Kidney (tissue), 14 donors: Measurements from ENCODE around the gene KLHL11. TPM values are rescaled to one million over a fixed set of nuclear protein-coding genes. Genes with fewer than 3 reads are reported as not detected.

Source experiments
- DNase-seq, 5 donors: peaks; one replicate each; pipeline ENCODE4 v3.0.0-alpha.2; 2013 to 2020
- FAIRE-seq: peaks from 2 replicates; lab custom pipeline; 2012; peaks lifted over from hg19 to GRCh38; lab: Jason Lieb, UNC
- H3K27ac ChIP-seq, 2 donors: one replicate each; pipeline ENCODE4 v1.7.0; 2013; ENCODE audit warnings: low read depth in 2 of 2, low read length in 2 of 2, inconsistent platforms in 1 of 2
- H3K27me3 ChIP-seq: one replicate; pipeline ENCODE4 v1.7.1; 2013; ENCODE audit warnings: low read length, inconsistent platforms; ENCODE audit not compliant: control insufficient read depth, insufficient read depth
- H3K36me3 ChIP-seq, 3 donors: one replicate each; pipeline versions ENCODE4 v1.7.0 to v1.7.1; 2013; ENCODE audit warnings: low read length in 3 of 3, control low read depth in 1 of 3, inconsistent platforms in 1 of 3; ENCODE audit not compliant: insufficient read depth in 3 of 3, control insufficient read depth in 2 of 3
- H3K4me1 ChIP-seq, 3 donors: one replicate each; pipeline versions ENCODE4 v1.7.0 to v1.7.1; 2013; ENCODE audit warnings: low read length in 3 of 3, inconsistent platforms in 1 of 3, low read depth in 1 of 3; ENCODE audit not compliant: control insufficient read depth in 2 of 3, insufficient read depth in 2 of 3
- H3K4me3 ChIP-seq, 3 donors: one replicate each; pipeline versions ENCODE4 v1.7.0 to v1.8.1; 2013; ENCODE audit warnings: low read length in 3 of 3, control low read depth in 1 of 3, inconsistent platforms in 1 of 3
- H3K9ac ChIP-seq, 3 donors: one replicate each; pipeline versions ENCODE4 v1.7.0 to v1.7.1; 2013; ENCODE audit warnings: low read length in 3 of 3, control low read depth in 1 of 3, inconsistent platforms in 1 of 3
- H3K9me3 ChIP-seq, 3 donors: one replicate each; pipeline versions ENCODE4 v1.7.0 to v1.7.1; 2013; ENCODE audit warnings: low read length in 3 of 3, control low read depth in 1 of 3, inconsistent platforms in 1 of 3; ENCODE audit not compliant: control insufficient read depth in 2 of 3, insufficient read depth in 1 of 3
- CTCF ChIP-seq: IDR thresholded peaks from 3 replicates; pipeline ENCODE4 v1.5.1; 2012; ENCODE audit warnings: mild to moderate bottlenecking, moderate library complexity, borderline replicate concordance; ENCODE audit not compliant: insufficient read depth; ENCODE audit errors: extremely low read depth
- intact Hi-C: fragments of 100-400 bp; cut with DNase I; formaldehyde crosslinking; loops from one replicate; pipeline ENCODE4 v1.11.1; 2022
- polyA plus RNA-seq: library from polyadenylated mRNA; stranded (reverse); fragments of 350-450 nt; fragmentation: Illumina TruSeq; extraction: RNeasy Lipid Tissue Mini Kit (QIAGEN cat#74804); gene quantifications from one replicate; pipeline ENCODE4 v1.2.3, GENCODE V29; 2014; ENCODE audit warnings: low read depth, low replicate concordance; ENCODE audit not compliant: insufficient read depth
- total RNA-seq: library from RNA; stranded (reverse); fragmentation: NEBNext Ultra II Directional; extraction: Animal tissue kit (Norgen Biotek cat#: 25700); gene quantifications from one replicate; pipeline ENCODE4 v1.2.1, GENCODE V29; 2021
- donor health status: control.
- donor health status: control.
- donor health status: control.
- donor health status: control.
- donor health status: control.
- donor health status: DM: yes; HTN: yes; CAD: no.
- donor health status: Normal renal cell carcinoma (clear cell type).

KLHL11 gene
- total and polyA plus RNA-seq, 2 donors from 2014 or later = 0.37 to 16.1 TPM

- peak overlapping the region; percentile 28 to 57 for H3K27ac ChIP-seq
- intact Hi-C loops = no loop called here
- peak overlapping the region in 2 of 3 donors; percentile 22 to 58 for H3K9ac ChIP-seq
- no peaks in the 10 kb centered on the region for H3K36me3 ChIP-seq
- peaks cover 0 to 23% (median 13%) of the 10 kb centered on the region in 3 donors for H3K4me1 ChIP-seq
- FAIRE-seq = no peak
- DNase-seq = peak in 3 of 5 donors; percentile 41 to 80 (median 77)
- no peaks in the 10 kb centered on the region for H3K9me3 ChIP-seq
- H3K27me3 ChIP-seq = no peaks in the 10 kb centered on the region
- no peak for TF ChIP-seq CTCF
- peak overlapping the region; percentile 54 to 74 (median 59) for H3K4me3 ChIP-seq
These were observed 54.3 kb downstream of the KLHL11 start for GRCh38 chr17:41810659-41811548.

- Histone ChIP-seq H3K9ac (no peak overlapping the region), H3K27me3 (no peaks in the 10 kb centered on the region), H3K36me3 (no peaks in the 10 kb centered on the region), H3K27ac (no peak overlapping the region), H3K4me3 (no peak overlapping the region), H3K9me3 (no peaks in the 10 kb centered on the region), H3K4me1 (peaks cover 0 to 13% (median 5%) of the 10 kb centered on the region in 3 donors)
- no peak for TF ChIP-seq CTCF
- DNase-seq (no peak), FAIRE-seq (no peak)
- intact Hi-C loops = no loop called here
These were observed 58.4 kb downstream of the KLHL11 start for GRCh38 chr17:41806685-41807445.

Other genes starting within 250 kb of the KLHL11 start
- 11.1 TPM for gene KRT17, start 240.8 kb downstream of the KLHL11 start, total RNA-seq
- gene KRT17, start 240.8 kb downstream of the KLHL11 start, polyA plus RNA-seq = 5.5 TPM
- 842 TPM for gene EIF1, start 176.5 kb downstream of the KLHL11 start, total RNA-seq
- 1,166 TPM for gene EIF1, start 176.5 kb downstream of the KLHL11 start, polyA plus RNA-seq
- not detected for gene GAST, start 153.1 kb downstream of the KLHL11 start, total RNA-seq
- not detected for gene GAST, start 153.1 kb downstream of the KLHL11 start, polyA plus RNA-seq
- 1.3 TPM for gene HAP1, start 130.8 kb downstream of the KLHL11 start, total RNA-seq
- 0.99 TPM for gene HAP1, start 130.8 kb downstream of the KLHL11 start, polyA plus RNA-seq
- 223 TPM for gene JUP, start 78.7 kb downstream of the KLHL11 start, total RNA-seq
- gene JUP, start 78.7 kb downstream of the KLHL11 start, polyA plus RNA-seq = 148 TPM
- 13.6 TPM for gene P3H4, start 53.5 kb downstream of the KLHL11 start, total RNA-seq
- gene P3H4, start 53.5 kb downstream of the KLHL11 start, polyA plus RNA-seq = 13.7 TPM
- gene FKBP10, start 52.4 kb downstream of the KLHL11 start, total RNA-seq = 38.3 TPM
- gene FKBP10, start 52.4 kb downstream of the KLHL11 start, polyA plus RNA-seq = 19.6 TPM
- 44.0 TPM for gene NT5C3B, start 29.2 kb downstream of the KLHL11 start, total RNA-seq
- 88.0 TPM for gene NT5C3B, start 29.2 kb downstream of the KLHL11 start, polyA plus RNA-seq
- gene KLHL10, start 27.6 kb downstream of the KLHL11 start, total RNA-seq = 0.28 TPM
- not detected for gene KLHL10, start 27.6 kb downstream of the KLHL11 start, polyA plus RNA-seq
- gene ACLY, start 53.5 kb upstream of the KLHL11 start, total RNA-seq = 104 TPM
- 33.7 TPM for gene ACLY, start 53.5 kb upstream of the KLHL11 start, polyA plus RNA-seq
- gene ODAD4, start 65.2 kb upstream of the KLHL11 start, total RNA-seq = 6.0 TPM
- 4.6 TPM for gene ODAD4, start 65.2 kb upstream of the KLHL11 start, polyA plus RNA-seq
- 87.5 TPM for gene CNP, start 101.4 kb upstream of the KLHL11 start, total RNA-seq
- gene CNP, start 101.4 kb upstream of the KLHL11 start, polyA plus RNA-seq = 64.0 TPM
- 88.1 TPM for gene DNAJC7, start 152.0 kb upstream of the KLHL11 start, total RNA-seq
- 141 TPM for gene DNAJC7, start 152.0 kb upstream of the KLHL11 start, polyA plus RNA-seq
- gene NKIRAS2, start 154.7 kb upstream of the KLHL11 start, total RNA-seq = 26.8 TPM
- gene NKIRAS2, start 154.7 kb upstream of the KLHL11 start, polyA plus RNA-seq = 21.2 TPM
- gene C17orf113, start 185.2 kb upstream of the KLHL11 start, total RNA-seq = 3.8 TPM
- 1.1 TPM for gene C17orf113, start 185.2 kb upstream of the KLHL11 start, polyA plus RNA-seq
- 1.2 TPM for gene ZNF385C, start 233.1 kb upstream of the KLHL11 start, total RNA-seq
- gene ZNF385C, start 233.1 kb upstream of the KLHL11 start, polyA plus RNA-seq = 1.1 TPM
- gene DHX58, start 247.3 kb upstream of the KLHL11 start, total RNA-seq = 27.5 TPM
- 22.1 TPM for gene DHX58, start 247.3 kb upstream of the KLHL11 start, polyA plus RNA-seq